Keratinocyte (primary cell): ENCODE data around the gene CAPSL. TPM values are rescaled to one million over a fixed set of nuclear protein-coding genes. Genes with fewer than 3 reads are reported as not detected.
A peak's percentile ranks its signal among the peaks of the same experiment; 100 is the strongest.
"Not testable (repeated sequence)": the region's sequence is repeated elsewhere in the genome, so short reads cannot be mapped to it uniquely, and the experiment has no call there.

Source experiments
- DNase-seq: peaks from one replicate; pipeline ENCODE4 v3.0.0-alpha.2; 2011; ENCODE audit warnings: low read depth, missing footprints, low spot score
- FAIRE-seq: peaks from 2 replicates; lab custom pipeline; 2011; peaks lifted over from hg19 to GRCh38; lab: Jason Lieb, UNC
- H2AFZ ChIP-seq: 2 replicates; pipeline ENCODE4 v1.6.0; 2012; ENCODE audit warnings: low read length, control low read depth, inconsistent platforms; ENCODE audit not compliant: control insufficient read depth
- H3K27ac ChIP-seq: 2 replicates; pipeline ENCODE4 v1.5.1; 2011; ENCODE audit warnings: low read length; ENCODE audit not compliant: control insufficient read depth, insufficient read depth
- H3K27me3 ChIP-seq: 3 replicates; pipeline ENCODE4 v1.6.0; 2011; ENCODE audit warnings: low read length; ENCODE audit not compliant: control insufficient read depth, insufficient read depth; ENCODE audit errors: extremely low read depth
- H3K36me3 ChIP-seq, 2 experiments: 2 replicates in 1 of 2; 3 replicates in 1 of 2; pipeline ENCODE4 v1.5.1; 2011; ENCODE audit warnings: low read length in 2 of 2, mild to moderate bottlenecking in 1 of 2; ENCODE audit not compliant: control insufficient read depth in 2 of 2, insufficient read depth in 2 of 2; ENCODE audit errors: extremely low read depth in 1 of 2
- H3K4me1 ChIP-seq: 3 replicates; pipeline ENCODE4 v1.5.1; 2011; ENCODE audit warnings: low read length; ENCODE audit not compliant: control insufficient read depth, insufficient read depth; ENCODE audit errors: extremely low read depth
- H3K4me2 ChIP-seq: 3 replicates; pipeline ENCODE4 v1.6.0; 2011; ENCODE audit warnings: low read depth, low read length; ENCODE audit not compliant: control insufficient read depth, insufficient read depth; ENCODE audit errors: extremely low read depth
- H3K4me3 ChIP-seq, 3 experiments: fragments of 200-600 bp in 1 of 3; sonication (generic) in 1 of 3; 2 replicates in 2 of 3; 3 replicates in 1 of 3; pipeline ENCODE4 v1.5.1; 2011 to 2016; ENCODE audit warnings: low read length in 3 of 3, mild to moderate bottlenecking in 3 of 3, control low read depth in 2 of 3, inconsistent platforms in 1 of 3, low read depth in 1 of 3, mixed read lengths in 1 of 3, mixed run types in 1 of 3, moderate library complexity in 1 of 3; ENCODE audit not compliant: control insufficient read depth in 2 of 3, insufficient read depth in 2 of 3; ENCODE audit errors: extremely low read depth in 1 of 3
- H3K79me2 ChIP-seq: 2 replicates; pipeline ENCODE4 v1.6.0; 2012; ENCODE audit warnings: low read length; ENCODE audit not compliant: control insufficient read depth, insufficient read depth
- H3K9ac ChIP-seq: 3 replicates; pipeline ENCODE4 v1.6.0; 2011; ENCODE audit warnings: low read length; ENCODE audit not compliant: control insufficient read depth, insufficient read depth; ENCODE audit errors: extremely low read depth
- H3K9me1 ChIP-seq: 3 replicates; pipeline ENCODE4 v1.6.0; 2011; ENCODE audit warnings: low read length; ENCODE audit not compliant: control insufficient read depth, insufficient read depth; ENCODE audit errors: extremely low read depth
- H3K9me3 ChIP-seq: 2 replicates; pipeline ENCODE4 v1.5.1; 2012; ENCODE audit warnings: low read depth, low read length; ENCODE audit not compliant: control insufficient read depth
- H4K20me1 ChIP-seq: 3 replicates; pipeline ENCODE4 v1.6.0; 2011; ENCODE audit warnings: low read length; ENCODE audit not compliant: control insufficient read depth, insufficient read depth; ENCODE audit errors: extremely low read depth
- EZH2 ChIP-seq: IDR thresholded peaks from one replicate; pipeline ENCODE4 v1.6.1; 2012; ENCODE audit warnings: inconsistent platforms, mild to moderate bottlenecking, low read length, moderate library complexity
- dilution Hi-C: fragments of 300-500 bp; cut with MboI; formaldehyde crosslinking; loops from one replicate; pipeline ENCODE4 v1.7.0; 2020; ENCODE audit warnings: low sequenced_read_pairs; ENCODE audit not compliant: extremely low pct_ligation_motif_present
- polyA plus RNA-seq, 5 experiments: library from polyadenylated mRNA; depleted of rRNA in 3 of 5; stranded (reverse) in 3 of 5; stranded (forward) in 1 of 5; unstranded in 1 of 5; fragments of >200 nt; gene quantifications; 1 replicate in 1 of 5; 2 replicates in 3 of 5; 3 replicates in 1 of 5; pipeline versions ENCODE4 v1.2.1 to v1.2.3, GENCODE V29; 2011 to 2012; ENCODE audit warnings: missing spikeins in 2 of 5, low read depth in 1 of 5, low replicate concordance in 1 of 5
- TF ChIP-seq, protein P1 (sequence below), 3 experiments: IDR thresholded peaks in 1 of 3; conservative IDR thresholded peaks in 1 of 3; optimal IDR thresholded peaks in 1 of 3; 2 replicates in 2 of 3; 3 replicates in 1 of 3; pipeline versions ENCODE3 to v1.5.1; 2011; ENCODE audit warnings: low read length in 3 of 3, mild to moderate bottlenecking in 3 of 3, moderate library complexity in 2 of 3, control low read depth in 1 of 3, inconsistent platforms in 1 of 3; ENCODE audit not compliant: insufficient read depth in 2 of 3; ENCODE audit errors: extremely low read depth in 1 of 3

CAPSL gene
- polyA plus RNA-seq, 1 donor (not counting 4 experiments of a cell fraction or from before 2014, with no cell fraction given) = not detected

DNA sequence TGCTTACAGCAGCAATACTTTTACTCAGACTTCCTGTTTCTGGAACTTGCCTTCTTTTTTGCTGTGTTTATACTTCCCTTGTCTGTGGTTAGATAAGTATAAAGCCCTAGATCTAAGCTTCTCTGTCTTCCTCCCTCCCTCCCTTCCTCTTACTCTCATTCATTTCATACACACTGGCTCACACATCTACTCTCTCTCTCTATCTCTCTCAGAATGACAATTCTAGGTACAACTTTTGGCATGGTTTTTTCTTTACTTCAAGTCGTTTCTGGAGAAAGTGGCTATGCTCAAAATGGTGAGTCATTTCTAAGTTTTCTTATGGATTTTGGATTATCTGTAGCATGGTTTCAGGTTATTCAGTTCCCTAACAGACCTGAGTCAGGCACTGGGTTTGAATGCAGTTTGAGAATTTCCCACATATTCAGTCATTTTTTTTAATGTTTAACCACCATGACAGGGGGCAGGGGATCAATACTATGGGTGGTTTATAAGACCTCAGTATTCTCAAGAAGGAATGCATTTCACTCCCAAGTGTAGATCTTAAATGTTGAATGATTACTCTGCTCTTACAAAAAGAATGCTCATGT lies 81.6 kb downstream of the CAPSL start, which contains the start of gene IL7R:
Gene IL7R (plus strand): TSS at position 127 of the 587 bp plus-strand sequence. CDS start 87 bp downstream, at position 214.
- TF ChIP-seq EZH2 = no peak
- TF ChIP-seq, protein P1, sequence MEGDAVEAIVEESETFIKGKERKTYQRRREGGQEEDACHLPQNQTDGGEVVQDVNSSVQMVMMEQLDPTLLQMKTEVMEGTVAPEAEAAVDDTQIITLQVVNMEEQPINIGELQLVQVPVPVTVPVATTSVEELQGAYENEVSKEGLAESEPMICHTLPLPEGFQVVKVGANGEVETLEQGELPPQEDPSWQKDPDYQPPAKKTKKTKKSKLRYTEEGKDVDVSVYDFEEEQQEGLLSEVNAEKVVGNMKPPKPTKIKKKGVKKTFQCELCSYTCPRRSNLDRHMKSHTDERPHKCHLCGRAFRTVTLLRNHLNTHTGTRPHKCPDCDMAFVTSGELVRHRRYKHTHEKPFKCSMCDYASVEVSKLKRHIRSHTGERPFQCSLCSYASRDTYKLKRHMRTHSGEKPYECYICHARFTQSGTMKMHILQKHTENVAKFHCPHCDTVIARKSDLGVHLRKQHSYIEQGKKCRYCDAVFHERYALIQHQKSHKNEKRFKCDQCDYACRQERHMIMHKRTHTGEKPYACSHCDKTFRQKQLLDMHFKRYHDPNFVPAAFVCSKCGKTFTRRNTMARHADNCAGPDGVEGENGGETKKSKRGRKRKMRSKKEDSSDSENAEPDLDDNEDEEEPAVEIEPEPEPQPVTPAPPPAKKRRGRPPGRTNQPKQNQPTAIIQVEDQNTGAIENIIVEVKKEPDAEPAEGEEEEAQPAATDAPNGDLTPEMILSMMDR (optimal IDR thresholded peaks at IDR 0.05 in 1 of 3, IDR thresholded peaks at IDR 0.05 in 1 of 3, conservative IDR thresholded peaks at IDR 0.05 in 1 of 3; ENCODE audit: extremely low read depth in 1 of 3, insufficient read depth in 2 of 3, low read length in 3 of 3) = no peak
- no peak for DNase-seq
- Histone ChIP-seq H3K4me2 (peak within 1 kb of the TSS; percentile 79), H3K27ac (peak within 1 kb of the TSS; percentile 87), H4K20me1 (no peaks in the 10 kb centered on the region), H3K36me3 (no peaks in the 10 kb centered on the region), H3K27me3 (no peaks in the 10 kb centered on the region), H3K4me1 (peaks cover 43% of the 10 kb centered on the region), H3K9me1 (no peaks in the 10 kb centered on the region), H2AFZ (peak within 1 kb of the TSS; percentile 78), H3K4me3 (peak within 1 kb of the TSS in 2 of 3 experiments; percentile 24), H3K79me2 (no peaks in the 10 kb centered on the region), H3K9me3 (no peaks in the 10 kb centered on the region), H3K9ac (peak within 1 kb of the TSS; percentile 45)
- peak; percentile 23 for FAIRE-seq
- dilution Hi-C loops = no loop called here

DNA sequence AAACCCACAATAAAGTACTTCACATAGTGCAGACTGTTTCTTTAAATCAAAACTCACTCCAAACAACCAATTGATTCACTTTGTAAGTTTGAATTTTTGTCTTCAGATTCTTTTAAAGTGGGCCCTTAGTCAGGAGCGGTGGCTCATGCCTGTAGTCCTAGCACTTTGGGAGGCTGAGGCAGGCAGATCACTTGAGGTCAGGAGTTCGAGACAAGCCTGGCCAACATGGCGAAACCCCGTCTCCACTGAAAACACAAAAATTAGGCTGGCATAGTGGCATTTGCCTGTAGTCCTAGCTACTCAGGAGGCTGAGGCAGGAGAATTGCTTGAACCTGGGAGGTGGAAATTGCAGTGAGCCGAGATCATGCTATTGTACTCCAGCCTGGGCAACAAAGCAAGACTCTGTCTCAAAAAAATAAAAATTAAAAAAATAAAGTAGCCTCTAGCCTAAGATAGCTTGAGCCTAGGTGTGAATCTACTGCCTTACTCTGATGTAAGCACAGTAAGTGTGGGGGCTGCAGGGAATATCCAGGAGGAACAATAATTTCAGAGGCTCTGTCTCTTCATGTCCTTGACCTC lies 82.1 kb downstream of the CAPSL start:
- Histone ChIP-seq H3K27ac (peak overlapping the region; percentile 87), H3K4me1 (peaks cover 40% of the 10 kb centered on the region), H3K4me3 (peak overlapping the region in 2 of 3 experiments; percentile 24), H3K4me2 (peak overlapping the region; percentile 79), H3K9ac (peak overlapping the region; percentile 45), H2AFZ (peak overlapping the region; percentile 78)
- H3K79me2 ChIP-seq, dilution Hi-C loops, FAIRE-seq, H4K20me1 ChIP-seq, H3K9me3 ChIP-seq, H3K9me1 ChIP-seq, H3K27me3 ChIP-seq, H3K36me3 ChIP-seq, DNase-seq: not testable (repeated sequence)
